ENCODE results near the gene NNMT. TPM values are rescaled to one million over a fixed set of nuclear protein-coding genes. Genes with fewer than 3 reads are reported as not detected.

NNMT gene
- polyA plus RNA-seq (ENCODE audit: insufficient read length in 3 of 3): under 1 TPM; 0.18 to 0.80 (median 0.32) TPM

DNA sequence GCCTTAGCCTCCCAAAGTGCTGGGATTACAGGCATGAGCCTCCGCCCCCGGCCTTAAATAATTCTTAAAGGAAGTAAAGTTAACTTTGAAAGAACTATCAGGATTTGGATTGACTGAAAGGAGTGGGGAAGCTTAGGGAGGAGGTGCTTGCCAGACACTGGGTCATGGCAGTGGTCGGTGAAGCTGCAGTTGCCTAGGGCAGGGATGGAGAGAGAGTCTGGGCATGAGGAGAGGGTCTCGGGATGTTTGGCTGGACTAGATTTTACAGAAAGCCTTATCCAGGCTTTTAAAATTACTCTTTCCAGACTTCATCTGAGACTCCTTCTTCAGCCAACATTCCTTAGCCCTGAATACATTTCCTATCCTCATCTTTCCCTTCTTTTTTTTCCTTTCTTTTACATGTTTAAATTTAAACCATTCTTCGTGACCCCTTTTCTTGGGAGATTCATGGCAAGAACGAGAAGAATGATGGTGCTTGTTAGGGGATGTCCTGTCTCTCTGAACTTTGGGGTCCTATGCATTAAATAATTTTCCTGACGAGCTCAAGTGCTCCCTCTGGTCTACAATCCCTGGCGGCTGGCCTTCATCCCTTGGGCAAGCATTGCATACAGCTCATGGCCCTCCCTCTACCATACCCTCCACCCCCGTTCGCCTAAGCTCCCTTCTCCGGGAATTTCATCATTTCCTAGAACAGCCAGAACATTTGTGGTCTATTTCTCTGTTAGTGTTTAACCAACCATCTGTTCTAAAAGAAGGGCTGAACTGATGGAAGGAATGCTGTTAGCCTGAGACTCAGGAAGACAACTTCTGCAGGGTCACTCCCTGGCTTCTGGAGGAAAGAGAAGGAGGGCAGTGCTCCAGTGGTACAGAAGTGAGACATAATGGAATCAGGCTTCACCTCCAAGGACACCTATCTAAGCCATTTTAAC is at the start of gene NNMT:
TSS of gene NNMT (plus strand) at position 724 of the 929 bp plus-strand sequence. CDS start at position 882, 158 bp downstream.
- no peak for DNase-seq (ENCODE audit: low read depth in 3 of 3, low spot score in 2 of 3)

GRCh38 chr11:114247070-114247789 is 49.0 kb upstream of the NNMT start:
- DNase-seq (ENCODE audit: low read depth in 3 of 3, low spot score in 2 of 3): no peak

DNA sequence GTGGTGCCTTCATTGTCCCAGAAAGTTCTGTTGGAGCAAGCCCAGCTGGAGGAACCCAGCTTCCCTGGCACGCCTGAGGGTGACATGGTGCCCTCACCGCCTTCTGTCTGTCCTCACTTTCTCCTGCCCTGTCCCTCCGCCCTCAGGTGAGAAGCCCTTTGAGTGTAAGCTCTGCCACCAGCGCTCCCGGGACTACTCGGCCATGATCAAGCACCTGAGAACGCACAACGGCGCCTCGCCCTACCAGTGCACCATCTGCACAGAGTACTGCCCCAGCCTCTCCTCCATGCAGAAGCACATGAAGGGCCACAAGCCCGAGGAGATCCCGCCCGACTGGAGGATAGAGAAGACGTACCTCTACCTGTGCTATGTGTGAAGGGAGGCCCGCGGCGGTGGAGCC is 46.0 kb upstream of the NNMT start:
- no peak for DNase-seq (ENCODE audit: low read depth in 3 of 3, low spot score in 2 of 3)

GRCh38 chr11:114250993-114251814 is 45.0 kb upstream of the NNMT start:
- DNase-seq (ENCODE audit: low read depth in 3 of 3, low spot score in 2 of 3): peak in 1 of 3 donors; percentile 33

DNA sequence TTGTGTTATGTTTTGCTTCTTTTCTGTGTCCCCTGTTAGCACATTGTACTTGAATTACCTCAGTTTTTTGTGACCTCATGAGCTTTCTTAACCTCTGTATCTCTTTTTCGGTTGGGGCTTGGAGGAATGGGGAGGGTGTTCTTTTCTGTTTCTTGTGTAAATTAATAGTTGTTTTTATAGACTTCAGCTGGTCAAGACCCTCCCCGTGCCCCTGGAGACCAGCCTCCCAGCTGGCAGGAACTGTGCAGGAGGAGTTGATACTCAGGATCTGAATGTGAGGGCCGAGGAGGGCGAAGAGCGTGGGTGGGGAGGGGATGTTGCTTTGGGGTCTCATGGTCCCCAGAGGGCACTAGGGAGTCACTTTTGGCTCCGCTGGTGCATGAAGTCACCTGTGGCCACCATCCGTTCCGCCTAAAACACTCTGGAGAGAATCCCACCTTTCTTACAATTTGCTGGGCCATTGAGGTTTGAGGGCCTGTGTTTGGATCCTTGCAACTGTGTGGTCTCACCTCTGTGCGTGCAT is 44.3 kb upstream of the NNMT start:
- DNase-seq (ENCODE audit: low read depth in 3 of 3, low spot score in 2 of 3): no peak

GRCh38 chr11:114252767-114253166 is 43.4 kb upstream of the NNMT start:
- DNase-seq (ENCODE audit: low read depth in 3 of 3, low spot score in 2 of 3): no peak

DNA sequence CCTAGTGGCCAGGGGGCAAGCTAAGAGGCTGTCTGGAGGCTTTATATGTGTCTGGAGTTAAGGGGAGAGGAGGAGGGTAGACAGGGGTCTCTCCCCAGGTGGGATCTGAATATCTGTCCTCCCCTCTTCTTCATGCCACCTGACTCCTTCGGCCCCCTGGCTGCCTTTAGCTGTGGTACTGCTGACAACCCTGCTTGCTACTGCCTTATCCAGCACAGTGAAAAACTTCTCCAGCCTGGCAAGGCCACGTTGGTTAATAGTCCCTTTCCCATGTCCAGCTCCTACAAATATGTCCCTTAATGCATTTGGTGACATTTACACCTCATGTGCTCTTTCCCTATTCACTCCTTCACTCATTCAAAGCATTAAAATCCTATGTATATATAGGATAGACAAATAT is 42.4 kb upstream of the NNMT start:
- no peak for DNase-seq (ENCODE audit: low read depth in 3 of 3, low spot score in 2 of 3)

- DNase-seq (ENCODE audit: low read depth in 3 of 3, low spot score in 2 of 3): no peak
Observed at GRCh38 chr11:114254571-114255146, 41.5 kb upstream of the NNMT start.

- no peak for DNase-seq (ENCODE audit: low read depth in 3 of 3, low spot score in 2 of 3)
Observed at GRCh38 chr11:114255289-114255688, 40.9 kb upstream of the NNMT start.

DNA sequence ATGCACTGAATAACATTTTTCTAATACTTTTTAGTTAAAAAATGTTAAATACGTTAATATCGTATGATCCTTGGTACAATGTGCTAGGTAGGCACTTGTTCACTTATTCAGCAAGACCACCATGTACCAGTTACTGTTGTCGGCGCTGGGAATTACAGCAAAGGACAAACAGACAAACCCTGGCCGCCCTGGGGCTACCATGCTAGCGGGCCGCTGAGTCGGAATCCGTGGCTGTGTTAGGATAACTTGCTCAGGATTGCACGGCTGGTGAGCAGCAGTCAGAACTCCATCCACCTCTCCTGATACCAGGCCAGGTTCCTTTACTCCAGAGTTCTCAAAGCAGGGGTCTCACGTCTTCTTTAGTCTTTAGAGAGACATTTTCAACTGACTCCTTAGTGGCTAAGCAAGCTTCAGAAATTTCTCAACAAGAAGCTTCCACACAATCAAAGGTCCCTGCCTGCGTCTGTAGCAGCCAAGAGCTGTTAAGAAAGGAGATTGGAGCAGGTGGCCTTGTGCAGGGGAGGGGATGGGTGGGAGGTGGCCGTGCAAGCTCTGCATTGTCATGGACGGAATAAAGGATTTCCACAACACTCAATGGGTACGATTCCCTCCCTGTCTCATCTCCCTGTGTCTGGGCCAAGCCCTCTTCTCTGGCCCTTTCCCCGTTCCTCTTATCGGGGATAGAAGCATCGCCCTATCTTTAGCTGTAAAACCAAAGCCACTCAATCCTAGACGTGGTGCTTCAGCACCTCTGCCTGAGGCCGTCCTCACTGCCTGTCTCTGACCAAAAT is 39.8 kb upstream of the NNMT start:
- no peak for DNase-seq (ENCODE audit: low read depth in 3 of 3, low spot score in 2 of 3)

DNA sequence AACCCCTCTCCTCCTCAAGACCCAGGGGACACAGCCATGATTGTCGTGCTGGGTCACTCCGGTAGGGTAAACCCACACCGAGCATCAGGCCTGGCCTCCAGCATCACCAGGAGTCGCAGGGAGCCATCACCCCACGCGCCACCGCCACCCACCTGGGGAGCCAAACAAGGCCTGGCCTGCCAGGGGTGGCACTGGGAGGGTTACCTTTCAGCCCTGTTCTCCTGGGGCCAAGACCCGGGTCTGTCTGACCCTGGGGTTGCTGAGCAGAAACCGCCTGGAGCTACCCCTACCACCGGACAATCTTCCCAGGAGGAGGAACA is 39.3 kb upstream of the NNMT start:
- DNase-seq (ENCODE audit: low read depth in 3 of 3, low spot score in 2 of 3): no peak

DNA sequence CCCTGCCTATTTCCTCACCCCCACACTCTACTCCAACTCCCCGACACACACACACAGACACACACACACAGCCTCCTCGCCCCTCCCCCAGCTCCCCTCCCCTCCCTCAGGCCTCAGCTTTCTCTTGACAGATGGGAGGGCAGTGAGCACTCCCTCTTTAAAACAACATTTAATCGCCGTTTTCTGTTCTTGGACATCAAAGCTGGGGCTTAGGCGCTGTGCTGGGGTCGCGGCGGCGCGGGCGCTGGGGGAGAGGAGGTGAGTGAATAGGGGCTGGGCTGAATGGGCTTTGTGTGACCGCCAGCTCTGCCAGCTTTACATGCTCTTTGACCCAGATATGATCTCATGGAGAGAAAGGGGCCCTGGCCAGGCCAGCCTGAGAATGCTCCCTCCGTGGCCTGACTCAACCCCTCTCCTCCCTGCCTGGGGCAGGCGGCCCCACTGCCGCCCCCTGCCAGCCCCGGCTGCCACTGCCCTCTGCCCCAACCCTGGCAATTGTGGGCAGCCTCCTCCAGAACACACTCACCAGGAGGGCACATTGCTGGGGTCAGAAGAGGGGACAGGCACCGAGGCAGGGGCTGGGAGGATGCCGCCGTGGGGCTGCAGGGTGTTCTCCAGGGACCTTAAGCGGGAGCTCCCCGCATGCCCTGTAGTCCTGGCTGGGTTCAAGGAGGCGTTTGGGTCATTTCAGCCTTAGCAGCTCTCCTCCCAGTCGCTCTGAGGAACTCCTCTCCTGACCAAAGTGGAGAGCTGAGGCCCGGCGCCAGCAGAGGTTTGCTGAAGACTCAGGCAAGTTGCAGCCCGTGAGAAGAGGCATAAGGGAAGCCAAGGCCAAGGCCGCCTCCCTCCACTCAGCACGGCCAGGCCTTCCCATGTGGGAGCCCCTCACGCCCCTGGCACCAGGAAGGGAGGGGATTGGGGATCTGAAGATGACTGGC is 38.3 kb upstream of the NNMT start:
- DNase-seq (ENCODE audit: low read depth in 3 of 3, low spot score in 2 of 3): no peak

- no peak for DNase-seq (ENCODE audit: low read depth in 3 of 3, low spot score in 2 of 3)
Observed at GRCh38 chr11:114258696-114259095, 37.5 kb upstream of the NNMT start.

DNA sequence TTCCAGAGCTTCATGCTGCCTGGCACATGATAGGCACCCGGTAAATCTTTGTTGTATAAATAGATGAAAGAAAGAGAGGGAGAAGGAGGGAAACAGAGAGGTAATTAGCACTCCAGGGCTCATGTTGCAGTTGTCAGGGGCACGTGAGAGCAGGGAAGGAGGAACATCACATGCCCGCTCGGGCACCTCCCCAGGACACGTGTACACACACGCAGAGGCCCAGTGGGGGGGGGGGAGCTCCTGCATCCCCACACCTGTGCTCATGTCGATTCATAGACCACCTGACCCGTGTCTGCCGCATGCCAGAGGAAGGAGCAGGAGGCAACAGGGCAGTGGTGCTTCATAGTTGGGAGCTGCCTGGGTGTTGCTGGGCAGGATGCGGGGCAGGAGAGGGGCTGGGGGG is 37.1 kb upstream of the NNMT start:
- no peak for DNase-seq (ENCODE audit: low read depth in 3 of 3, low spot score in 2 of 3)

GRCh38 chr11:114259551-114259983 is 36.6 kb upstream of the NNMT start:
- DNase-seq (ENCODE audit: low read depth in 3 of 3, low spot score in 2 of 3): no peak

- DNase-seq (ENCODE audit: low read depth in 3 of 3, low spot score in 2 of 3): no peak
Observed at GRCh38 chr11:114260077-114260476, 36.1 kb upstream of the NNMT start.

- no peak for DNase-seq (ENCODE audit: low read depth in 3 of 3, low spot score in 2 of 3)
Observed at GRCh38 chr11:114260483-114260882, 35.7 kb upstream of the NNMT start.

DNA sequence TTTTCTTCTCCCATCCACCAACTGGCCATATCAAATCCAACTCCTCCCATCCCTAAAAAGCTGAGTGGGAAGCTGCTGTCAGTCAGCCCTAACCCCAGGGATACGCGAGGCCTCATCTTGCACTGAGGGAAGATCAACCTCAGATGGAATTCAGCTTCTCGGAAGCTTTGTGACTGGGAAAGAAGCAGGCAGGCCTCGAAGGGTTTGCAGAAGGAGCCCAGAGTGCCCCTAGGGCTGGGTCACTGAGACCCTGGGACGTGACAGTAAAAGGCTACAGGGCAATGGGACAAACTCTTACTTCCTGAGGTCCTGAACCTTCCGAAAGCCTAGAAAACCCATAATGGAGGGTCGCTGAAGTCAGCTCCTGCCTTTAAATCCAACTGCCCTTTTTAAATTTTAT is 34.4 kb upstream of the NNMT start:
- no peak for DNase-seq (ENCODE audit: low read depth in 3 of 3, low spot score in 2 of 3)

Measured in right renal cortex interstitium (tissue), 3 donors.